Suprapubic skin (tissue), 3 donors: Measurements from ENCODE around the gene MCAM.

Source experiments
- CTCF ChIP-seq, 2 donors: fragments of 200-600 bp in 1 of 2; fragments of 450-650 bp in 1 of 2; sonication (generic) in 1 of 2; IDR thresholded peaks; one replicate each; pipeline ENCODE4 v1.5.1; 2016 to 2019; ENCODE audit warnings: antibody characterized with exemption in 2 of 2, mild to moderate bottlenecking in 1 of 2, moderate library complexity in 1 of 2
- POLR2AphosphoS5 ChIP-seq, 3 donors: sonication (generic); formaldehyde crosslinking; IDR thresholded peaks; one replicate each; pipeline ENCODE4 v1.6.1; 2017; ENCODE audit warnings: antibody characterized with exemption in 3 of 3

- no peak for TF ChIP-seq CTCF (IDR thresholded peaks at IDR 0.05)
- no peak for TF ChIP-seq POLR2AphosphoS5 (IDR thresholded peaks at IDR 0.05)
Measured at GRCh38 chr11:119319136-119319699, 2.3 kb upstream of the MCAM start.
